H1 (cell line): ENCODE measurements around the gene CDH26. TPM values are rescaled to one million over a fixed set of nuclear protein-coding genes. Genes with fewer than 3 reads are reported as not detected.

Experiments
- KDM1A ChIP-seq: fragments of 200-600, 300-600 bp; sonication (generic); IDR thresholded peaks from 2 replicates; pipeline ENCODE4 v1.7.1; 2016; ENCODE audit warnings: mild to moderate bottlenecking, low read length, borderline replicate concordance
- YY1 ChIP-seq: IDR thresholded peaks from 2 replicates; pipeline ENCODE4 v1.6.1; 2011; ENCODE audit warnings: low read depth, mild to moderate bottlenecking, low read length
- polyA plus RNA-seq, 7 experiments: library from polyadenylated mRNA; depleted of rRNA in 3 of 7; stranded (reverse) in 5 of 7; unstranded in 2 of 7; fragments of >200 nt in 5 of 7; fragments of 200-250 nt in 2 of 7; gene quantifications; 1 replicate in 5 of 7; 2 replicates in 1 of 7; 4 replicates in 1 of 7; pipeline versions ENCODE4 v1.2.1 to v1.2.3, GENCODE V29; 2011 to 2013; ENCODE audit warnings: missing spikeins in 2 of 7, mixed read lengths in 2 of 7
- total RNA-seq: library from RNA; stranded (reverse); fragmentation: NEBNext Ultra II Directional; extraction: Animal tissue kit (Norgen Biotek cat#: 25700); gene quantifications from 2 replicates; pipeline ENCODE4 v1.2.1, GENCODE V29; 2021

The CDH26 gene
- total and polyA plus RNA-seq, 2 of the 8 experiments (the other 6 are each of a cell fraction or from before 2014, with no cell fraction given) = 1.5 to 1.7 TPM

- TF ChIP-seq YY1 (peak; percentile 65; the same call in 1 of the 2 replicates), KDM1A (no peak)
Measured at GRCh38 chr20:60050193-60050947, 92.1 kb downstream of the CDH26 start (continued).
